Fibroblast of upper back skin (primary cell): Measurements from ENCODE around the gene AARS1.
"Not testable (repeated sequence)": the region's sequence is repeated elsewhere in the genome, so short reads cannot be mapped to it uniquely, and the experiment has no call there.

Experiments used
- DNase-seq: peaks from one replicate; pipeline ENCODE4 v3.0.0-alpha.2; 2013

The AARS1 gene

GRCh38 chr16:70270176-70270575 is 19.1 kb downstream of the AARS1 start:
- DNase-seq, result no peak

- no peak for DNase-seq
Observed at GRCh38 chr16:70269471-70269870, 19.8 kb downstream of the AARS1 start.

- DNase-seq, result not testable (repeated sequence)
Observed at GRCh38 chr16:70267922-70268321, 21.4 kb downstream of the AARS1 start.

GRCh38 chr16:70267516-70267915 is 21.8 kb downstream of the AARS1 start:
- peak; percentile 34 for DNase-seq

GRCh38 chr16:70259903-70260302 is 29.4 kb downstream of the AARS1 start:
- DNase-seq, result not testable (repeated sequence)

- DNase-seq, result no peak
Observed at GRCh38 chr16:70258946-70259345, 30.4 kb downstream of the AARS1 start.

GRCh38 chr16:70258065-70258464 is 31.2 kb downstream of the AARS1 start:
- no peak for DNase-seq

- DNase-seq, result no peak
Observed at GRCh38 chr16:70257391-70257790, 31.9 kb downstream of the AARS1 start.

GRCh38 chr16:70255574-70255973 is 33.7 kb downstream of the AARS1 start:
- no peak for DNase-seq

- no peak for DNase-seq
Observed at GRCh38 chr16:70254965-70255286, 34.4 kb downstream of the AARS1 start.

- DNase-seq, result no peak
Observed at GRCh38 chr16:70254180-70254964, 34.9 kb downstream of the AARS1 start.

GRCh38 chr16:70253291-70254106 is 35.8 kb downstream of the AARS1 start:
- DNase-seq, result peak; percentile 19

- DNase-seq, result peak; percentile 17
Observed at GRCh38 chr16:70252355-70252988, 36.8 kb downstream of the AARS1 start.

- DNase-seq, result peak; percentile 93
Observed at GRCh38 chr16:70251629-70252354, 37.5 kb downstream of the AARS1 start, which contains the start of gene EXOSC6. EXOSC6 (minus strand) TSS chr16:70251940; CDS start chr16:70251900, 40 bp downstream.

- peak; percentile 29 for DNase-seq
Observed at GRCh38 chr16:70250748-70251628, 38.3 kb downstream of the AARS1 start.

GRCh38 chr16:70249697-70250096 is 39.6 kb downstream of the AARS1 start:
- not testable (repeated sequence) for DNase-seq

- DNase-seq, result not testable (repeated sequence)
Observed at GRCh38 chr16:70238773-70239172, 50.5 kb downstream of the AARS1 start.

- DNase-seq, result not testable (repeated sequence)
Observed at GRCh38 chr16:70231831-70232230, 57.5 kb downstream of the AARS1 start.

- DNase-seq, result not testable (repeated sequence)
Observed at GRCh38 chr16:70226024-70226423, 63.3 kb downstream of the AARS1 start.

- not testable (repeated sequence) for DNase-seq
Observed at GRCh38 chr16:70225430-70225829, 63.9 kb downstream of the AARS1 start.

- DNase-seq, result not testable (repeated sequence)
Observed at GRCh38 chr16:70224645-70225044, 64.7 kb downstream of the AARS1 start.
